K562 (cell line): ENCODE data around the gene TMEM86B. TPM values are rescaled to one million over a fixed set of nuclear protein-coding genes. Genes with fewer than 3 reads are reported as not detected.

Source experiments
- CHD7 ChIP-seq: fragments of 200-600 bp; sonication (generic); IDR thresholded peaks from one replicate; pipeline ENCODE4 v1.6.1; 2012; ENCODE audit warnings: mild to moderate bottlenecking, low read depth, low read length, inconsistent platforms
- CXXC5 ChIP-seq: fragments of 250-450 bp; sonication (Bioruptor Pico); IDR thresholded peaks from 2 replicates; pipeline ENCODE4 v1.8.0; 2022; ENCODE audit warnings: inconsistent platforms, mild to moderate bottlenecking, moderate library complexity
- E2F1 ChIP-seq: sonication (generic); formaldehyde crosslinking; IDR thresholded peaks from 2 replicates; pipeline ENCODE4 v1.8.1; 2023; ENCODE audit warnings: mild to moderate bottlenecking, missing genetic modification reagents, moderate library complexity
- HNRNPLL ChIP-seq: fragments of 200-400 bp; formaldehyde crosslinking; IDR thresholded peaks from 2 replicates; pipeline ENCODE4 v1.6.1; 2017; ENCODE audit warnings: low read length, low read depth, mild to moderate bottlenecking; ENCODE audit not compliant: poor library complexity, severe bottlenecking
- HNRNPUL1 ChIP-seq: fragments of 200-400 bp; formaldehyde crosslinking; IDR thresholded peaks from 2 replicates; pipeline ENCODE4 v1.6.1; 2017; ENCODE audit warnings: low read length
- NCOR1 ChIP-seq: fragments of 450-650 bp; IDR thresholded peaks from 2 replicates; pipeline ENCODE4 v1.6.1; 2016; ENCODE audit warnings: mild to moderate bottlenecking, moderate library complexity
- RBFOX2 ChIP-seq: fragments of 200-400 bp; formaldehyde crosslinking; IDR thresholded peaks from 2 replicates; pipeline ENCODE4 v1.6.1; 2017; ENCODE audit warnings: low read depth, mild to moderate bottlenecking, low read length, moderate library complexity
- TAF7 ChIP-seq: fragments of 450-650 bp; IDR thresholded peaks from 2 replicates; pipeline ENCODE4 v1.6.1; 2016; ENCODE audit warnings: missing genetic modification characterization, missing compliant biosample characterization
- ZBTB43 ChIP-seq: sonication (generic); formaldehyde crosslinking; IDR thresholded peaks from 2 replicates; pipeline ENCODE4 v1.8.0; 2023; ENCODE audit warnings: mild to moderate bottlenecking, missing genetic modification reagents
- ZBTB8A ChIP-seq: fragments of 450-650 bp; IDR thresholded peaks from 2 replicates; pipeline ENCODE4 v1.6.1; 2018; ENCODE audit warnings: mild to moderate bottlenecking, moderate library complexity; ENCODE audit not compliant: partially characterized antibody
- ZNF384 ChIP-seq: IDR thresholded peaks from 2 replicates; pipeline ENCODE4 v1.6.1; 2012; ENCODE audit warnings: low read depth, low read length, improper control_type of control experiment
- polyA plus RNA-seq, 8 experiments: library from polyadenylated mRNA; depleted of rRNA in 4 of 8; stranded (reverse) in 5 of 8; unstranded in 3 of 8; fragments of >200 nt; fragmentation: Nextera tagmentation in 2 of 8; fragmentation: Illumina TruSeq in 1 of 8; extraction: Ambion mirVana in 2 of 8; extraction: Trizol in 1 of 8; gene quantifications; 2 replicates each; pipeline versions ENCODE4 v1.2.1 to v1.2.3, GENCODE V29; 2011 to 2014; ENCODE audit warnings: inconsistent platforms in 1 of 8, missing spikeins in 1 of 8
- total RNA-seq, 7 experiments: library from RNA; depleted of rRNA in 6 of 7; stranded (reverse); fragments of >200 nt in 6 of 7; fragmentation: Illumina TruSeq in 2 of 7; extraction: Trizol in 2 of 7; gene quantifications; 2 replicates each; pipeline versions ENCODE4 v1.2.1 to v1.2.3, GENCODE V29; 2011 to 2021; ENCODE audit warnings: low replicate concordance in 1 of 7

Gene TMEM86B
- total and polyA plus RNA-seq, 9 of the 15 experiments (the other 6 are each of a cell fraction or from before 2014, with no cell fraction given): 0.28 to 7.9 (median 2.1) TPM

- no peak for TF ChIP-seq ZBTB8A
- no peak for TF ChIP-seq HNRNPUL1
- TF ChIP-seq HNRNPLL: peak; percentile 58
- peak; percentile 99 for TF ChIP-seq RBFOX2
- peak; percentile 95 for TF ChIP-seq ZBTB43
- TF ChIP-seq TAF7 (tag): no peak; the same call in none of the 2 replicates
- TF ChIP-seq NCOR1: peak; percentile 81
- TF ChIP-seq ZNF384: no peak; the same call in none of the 2 replicates
- no peak for TF ChIP-seq CHD7
- TF ChIP-seq CXXC5 (CRISPR knock-in tag): peak; percentile 95
- TF ChIP-seq E2F1 (CRISPR knock-in tag): peak; percentile 93
These were observed 11.9 kb downstream of the TMEM86B start (continued) for GRCh38 chr19:55216461-55217198.
